ENCODE results near the gene WDR41.
A peak's percentile ranks its signal among the peaks of the same experiment; 100 is the strongest.
"Not testable (repeated sequence)": the region's sequence is repeated elsewhere in the genome, so short reads cannot be mapped to it uniquely, and the experiment has no call there.

WDR41 gene

GRCh38 chr5:77491783-77492652 is at the start of gene WDR41:
WDR41 (minus strand) TSS chr5:77492316; CDS start chr5:77492220, 96 bp downstream.
- intact Hi-C loops (cut with DNase I) = loop anchor here (5.0 kb wide), 3 partner anchors 350 to 625 kb away; partner anchors contain the start of gene ZBED3
- peak; percentile 78 to 98 (median 84) for DNase-seq

GRCh38 chr5:77531297-77531696 is 39.2 kb upstream of the WDR41 start:
- intact Hi-C loops (cut with DNase I) = no loop called here
- no peak for DNase-seq

- DNase-seq = no peak
- intact Hi-C loops (cut with DNase I) = no loop called here
Observed at GRCh38 chr5:77518304-77518703, 26.2 kb upstream of the WDR41 start.

- DNase-seq = no peak
- intact Hi-C loops (cut with DNase I) = no loop called here
Observed at GRCh38 chr5:77514457-77514856, 22.3 kb upstream of the WDR41 start.

- intact Hi-C loops (cut with DNase I) = no loop called here
- no peak for DNase-seq
Observed at GRCh38 chr5:77513321-77513720, 21.2 kb upstream of the WDR41 start.

- DNase-seq = peak in 1 of 10 donors; percentile 54
- intact Hi-C loops (cut with DNase I) = not testable (repeated sequence)
Observed at GRCh38 chr5:77501132-77501531, 9.0 kb upstream of the WDR41 start.

GRCh38 chr5:77499973-77500372 is 7.9 kb upstream of the WDR41 start:
- intact Hi-C loops (cut with DNase I) = no loop called here
- no peak for DNase-seq

- intact Hi-C loops (cut with DNase I) = no loop called here
- DNase-seq = no peak
Observed at GRCh38 chr5:77499441-77499840, 7.3 kb upstream of the WDR41 start.

GRCh38 chr5:77498952-77499351 is 6.8 kb upstream of the WDR41 start:
- intact Hi-C loops (cut with DNase I) = no loop called here
- DNase-seq = no peak

GRCh38 chr5:77494935-77495334 is 2.8 kb upstream of the WDR41 start:
- DNase-seq = no peak
- intact Hi-C loops (cut with DNase I) = loop anchor here (5.0 kb wide), 3 partner anchors 353 to 628 kb away; partner anchors contain the start of gene ZBED3

- no peak for DNase-seq
- intact Hi-C loops (cut with DNase I) = loop anchor here (5.0 kb wide), 3 partner anchors 350 to 625 kb away; partner anchors contain the start of gene ZBED3
Observed at GRCh38 chr5:77492653-77493000, 511 bp upstream of the WDR41 start.

- peak in 2 of 10 donors; percentile 18 to 30 for DNase-seq
- intact Hi-C loops (cut with DNase I) = loop anchor here (5.0 kb wide), 3 partner anchors 349 to 624 kb away; partner anchors contain the start of gene ZBED3
Observed at GRCh38 chr5:77490741-77491344, 1.3 kb downstream of the WDR41 start.

- intact Hi-C loops (cut with DNase I) = no loop called here
- DNase-seq = no peak
Observed at GRCh38 chr5:77486344-77486962, 5.7 kb downstream of the WDR41 start.

GRCh38 chr5:77483682-77484081 is 8.4 kb downstream of the WDR41 start:
- intact Hi-C loops (cut with DNase I) = no loop called here
- DNase-seq = no peak

GRCh38 chr5:77475041-77475440 is 17.1 kb downstream of the WDR41 start:
- intact Hi-C loops (cut with DNase I) = not testable (repeated sequence)
- DNase-seq = peak in 1 of 10 donors; percentile 74

- DNase-seq; intact Hi-C loops (cut with DNase I): not testable (repeated sequence)
Observed at GRCh38 chr5:77468875-77469274, 23.2 kb downstream of the WDR41 start.

GRCh38 chr5:77463905-77464304 is 28.2 kb downstream of the WDR41 start:
- DNase-seq = no peak
- intact Hi-C loops (cut with DNase I) = no loop called here

GRCh38 chr5:77461287-77461686 is 30.8 kb downstream of the WDR41 start:
- intact Hi-C loops (cut with DNase I) = no loop called here
- DNase-seq = no peak

- DNase-seq = peak in 1 of 10 donors; percentile 35
- intact Hi-C loops (cut with DNase I) = no loop called here
Observed at GRCh38 chr5:77454123-77454522, 38.0 kb downstream of the WDR41 start.

GRCh38 chr5:77452351-77452750 is 39.8 kb downstream of the WDR41 start:
- DNase-seq = no peak
- intact Hi-C loops (cut with DNase I) = no loop called here

- DNase-seq = no peak
- intact Hi-C loops (cut with DNase I) = no loop called here
Observed at GRCh38 chr5:77449981-77450380, 42.1 kb downstream of the WDR41 start.
